HTERT RPE-1 (cell line): Measurements from ENCODE around the gene KIAA1191.

ENCODE experiments used
- in situ Hi-C: fragments of 300-500 bp; cut with MboI; formaldehyde crosslinking; loops from 4 replicates; pipeline ENCODE4 v1.14.3; 2020; ENCODE audit warnings: low sequenced_read_pairs

The KIAA1191 gene

GRCh38 chr5:176389135-176390123, 27.9 kb upstream of the KIAA1191 start:
- in situ Hi-C loops: no loop called here

- in situ Hi-C loops: no loop called here
Measured at GRCh38 chr5:176388444-176389134, 27.0 kb upstream of the KIAA1191 start, which contains the start of the genes HIGD2A and NOP16. Gene HIGD2A (plus strand): TSS chr5:176388751. CDS start chr5:176388820, 69 bp downstream. Gene NOP16 (minus strand): TSS chr5:176388598. CDS start chr5:176388539, 59 bp downstream.

- in situ Hi-C loops: no loop called here
Measured at GRCh38 chr5:176388003-176388443, 26.5 kb upstream of the KIAA1191 start.

GRCh38 chr5:176387384-176387925, 25.9 kb upstream of the KIAA1191 start:
- in situ Hi-C loops: no loop called here

GRCh38 chr5:176386491-176386890, 24.9 kb upstream of the KIAA1191 start:
- in situ Hi-C loops: no loop called here

GRCh38 chr5:176384991-176385390, 23.4 kb upstream of the KIAA1191 start:
- in situ Hi-C loops: no loop called here

- in situ Hi-C loops: no loop called here
Measured at GRCh38 chr5:176384366-176384930, 22.9 kb upstream of the KIAA1191 start.

GRCh38 chr5:176383961-176384360, 22.4 kb upstream of the KIAA1191 start:
- in situ Hi-C loops: no loop called here

- in situ Hi-C loops: no loop called here
Measured at GRCh38 chr5:176383248-176383905, 21.8 kb upstream of the KIAA1191 start.

- in situ Hi-C loops: no loop called here
Measured at GRCh38 chr5:176382721-176383120, 21.2 kb upstream of the KIAA1191 start.

- in situ Hi-C loops: no loop called here
Measured at GRCh38 chr5:176381979-176382378, 20.4 kb upstream of the KIAA1191 start.

- in situ Hi-C loops: no loop called here
Measured at GRCh38 chr5:176381423-176381822, 19.9 kb upstream of the KIAA1191 start.

GRCh38 chr5:176379881-176380280, 18.3 kb upstream of the KIAA1191 start:
- in situ Hi-C loops: no loop called here

GRCh38 chr5:176373100-176373818, 11.7 kb upstream of the KIAA1191 start:
- in situ Hi-C loops: no loop called here

GRCh38 chr5:176371621-176372539, 10.3 kb upstream of the KIAA1191 start:
- in situ Hi-C loops: no loop called here

GRCh38 chr5:176369934-176370711, 8.6 kb upstream of the KIAA1191 start:
- in situ Hi-C loops: no loop called here

GRCh38 chr5:176368726-176369125, 7.2 kb upstream of the KIAA1191 start:
- in situ Hi-C loops: no loop called here
